CD4-positive, CD25-positive, alpha-beta regulatory T cell (primary cell): ENCODE measurements around the gene ADRA2C. TPM values are rescaled to one million over a fixed set of nuclear protein-coding genes. Genes with fewer than 3 reads are reported as not detected.

Experiments used
- ATAC-seq, 2 donors: fragments of 150-1000 bp; cut with Tn5 transposase; one replicate each; pipeline ENCODE4 v1.10.0; 2021; ENCODE audit warnings: low read depth in 2 of 2, moderate number of reproducible peaks in 2 of 2, moderate library complexity in 1 of 2
- DNase-seq, 3 donors: peaks; one replicate each; pipeline versions ENCODE4 v3.0.0 to v3.0.0-alpha.2; 2012 to 2022; ENCODE audit warnings: mixed read lengths in 1 of 3
- H3K27ac ChIP-seq: one replicate; pipeline ENCODE4 v1.7.0; 2013; ENCODE audit warnings: mild to moderate bottlenecking, low read length; ENCODE audit not compliant: insufficient read depth, poor library complexity, severe bottlenecking
- H3K27me3 ChIP-seq: one replicate; pipeline ENCODE4 v1.7.0; 2013; ENCODE audit warnings: low read length; ENCODE audit not compliant: control insufficient read depth, insufficient read depth
- H3K36me3 ChIP-seq: one replicate; pipeline ENCODE4 v1.7.0; 2013; ENCODE audit warnings: mild to moderate bottlenecking, low read length, moderate library complexity; ENCODE audit not compliant: control insufficient read depth, insufficient read depth
- H3K4me1 ChIP-seq: 2 replicates; pipeline ENCODE4 v1.7.0; 2013; ENCODE audit warnings: mild to moderate bottlenecking, low read length; ENCODE audit not compliant: insufficient read depth, control insufficient read depth, poor library complexity, severe bottlenecking
- H3K4me3 ChIP-seq: one replicate; pipeline ENCODE4 v1.7.0; 2013; ENCODE audit warnings: low read depth, mild to moderate bottlenecking, low read length, moderate library complexity
- H3K9me3 ChIP-seq, 2 experiments: 1 replicate in 1 of 2; 2 replicates in 1 of 2; pipeline ENCODE4 v1.7.0; 2013; ENCODE audit warnings: low read length in 2 of 2, mild to moderate bottlenecking in 1 of 2, moderate library complexity in 1 of 2; ENCODE audit not compliant: control insufficient read depth in 2 of 2
- H3K27ac Mint-ChIP-seq, 3 donors: one replicate each; pipeline ENCODE4 v1.8.0; 2020 to 2022; ENCODE audit warnings: mild to moderate bottlenecking in 3 of 3, mixed read lengths in 3 of 3, moderate library complexity in 2 of 3
- H3K27me3 Mint-ChIP-seq: one replicate; pipeline ENCODE4 v1.8.0; 2022; ENCODE audit warnings: mild to moderate bottlenecking, mixed read lengths
- H3K36me3 Mint-ChIP-seq: one replicate; pipeline ENCODE4 v1.8.0; 2020; ENCODE audit warnings: mixed read lengths
- H3K4me1 Mint-ChIP-seq, 4 donors: one replicate each; pipeline ENCODE4 v1.8.0; 2020 to 2022; ENCODE audit warnings: mixed read lengths in 4 of 4, mild to moderate bottlenecking in 1 of 4
- H3K4me3 Mint-ChIP-seq, 4 donors: one replicate each; pipeline ENCODE4 v1.8.0; 2020 to 2022; ENCODE audit warnings: mild to moderate bottlenecking in 4 of 4, mixed read lengths in 4 of 4, moderate library complexity in 3 of 4
- H3K9me3 Mint-ChIP-seq, 7 donors: one replicate each; pipeline ENCODE4 v1.8.0; 2020 to 2022; ENCODE audit warnings: mixed read lengths in 7 of 7, mild to moderate bottlenecking in 3 of 7, moderate library complexity in 2 of 7
- polyA plus RNA-seq, 4 donors: library from polyadenylated mRNA; unstranded; fragments of 300-500 nt; fragmentation: Illumina TruSeq; gene quantifications; one replicate each; pipeline ENCODE4 v1.2.3, GENCODE V29; 2021
- total RNA-seq: library from RNA; stranded (reverse); gene quantifications from one replicate; pipeline ENCODE4 v1.2.3, GENCODE V29; 2022

ADRA2C gene
- total and polyA plus RNA-seq, 5 donors from 2014 or later = not detected

- DNase-seq (no peak), ATAC-seq (no peak)
- Mint-ChIP-seq H3K9me3 (no peaks in the 10 kb centered on the region), H3K27ac (no peak overlapping the region), H3K27me3 (no peaks in the 10 kb centered on the region), H3K4me1 (no peaks in the 10 kb centered on the region), H3K4me3 (no peak overlapping the region), H3K36me3 (no peaks in the 10 kb centered on the region)
- Histone ChIP-seq H3K4me1 (no peaks in the 10 kb centered on the region), H3K4me3 (no peak overlapping the region), H3K9me3 (peaks cover 0 to 7% of the 10 kb centered on the region in 2 experiments), H3K27ac (no peak overlapping the region), H3K36me3 (no peaks in the 10 kb centered on the region), H3K27me3 (no peaks in the 10 kb centered on the region)
These were observed 17.6 kb downstream of the ADRA2C start for GRCh38 chr4:3783693-3784306.

- H3K9me3 ChIP-seq = peaks cover 0 to 7% of the 10 kb centered on the region in 2 experiments
- no peak overlapping the region for H3K4me3 Mint-ChIP-seq
- DNase-seq (no peak), ATAC-seq (no peak)
- H3K9me3 Mint-ChIP-seq = no peaks in the 10 kb centered on the region
- no peaks in the 10 kb centered on the region for H3K36me3 ChIP-seq
- H3K4me1 ChIP-seq = no peaks in the 10 kb centered on the region
- H3K27ac ChIP-seq = no peak overlapping the region
- no peaks in the 10 kb centered on the region for H3K27me3 Mint-ChIP-seq
- no peak overlapping the region for H3K27ac Mint-ChIP-seq
- no peaks in the 10 kb centered on the region for H3K27me3 ChIP-seq
- H3K4me3 ChIP-seq = no peak overlapping the region
- H3K36me3 Mint-ChIP-seq = no peaks in the 10 kb centered on the region
- H3K4me1 Mint-ChIP-seq = no peaks in the 10 kb centered on the region
These were observed 18.5 kb downstream of the ADRA2C start for GRCh38 chr4:3784454-3785291.

DNA sequence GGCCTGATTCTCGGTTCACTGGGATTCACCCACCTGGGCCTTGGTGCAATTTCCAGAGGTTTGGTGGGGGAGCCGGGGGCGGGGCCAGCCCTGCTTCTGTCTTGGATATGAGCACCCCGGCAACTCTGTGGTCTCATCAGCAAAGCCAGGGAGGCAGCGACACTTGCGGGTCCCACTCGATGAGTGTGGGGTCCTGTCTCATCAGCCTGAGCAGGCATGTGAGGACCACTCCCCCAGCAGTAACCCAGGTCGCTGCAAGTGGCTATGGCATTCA is 19.0 kb downstream of the ADRA2C start:
- H3K9me3 ChIP-seq = peaks cover 0 to 7% of the 10 kb centered on the region in 2 experiments
- H3K36me3 Mint-ChIP-seq = no peaks in the 10 kb centered on the region
- H3K4me1 Mint-ChIP-seq = no peaks in the 10 kb centered on the region
- H3K4me1 ChIP-seq = no peaks in the 10 kb centered on the region
- H3K36me3 ChIP-seq = no peaks in the 10 kb centered on the region
- H3K27me3 Mint-ChIP-seq = no peaks in the 10 kb centered on the region
- DNase-seq (no peak), ATAC-seq (no peak)
- H3K4me3 Mint-ChIP-seq = no peak overlapping the region
- H3K27ac Mint-ChIP-seq = no peak overlapping the region
- no peaks in the 10 kb centered on the region for H3K27me3 ChIP-seq
- H3K27ac ChIP-seq = no peak overlapping the region
- no peak overlapping the region for H3K4me3 ChIP-seq
- no peaks in the 10 kb centered on the region for H3K9me3 Mint-ChIP-seq

DNA sequence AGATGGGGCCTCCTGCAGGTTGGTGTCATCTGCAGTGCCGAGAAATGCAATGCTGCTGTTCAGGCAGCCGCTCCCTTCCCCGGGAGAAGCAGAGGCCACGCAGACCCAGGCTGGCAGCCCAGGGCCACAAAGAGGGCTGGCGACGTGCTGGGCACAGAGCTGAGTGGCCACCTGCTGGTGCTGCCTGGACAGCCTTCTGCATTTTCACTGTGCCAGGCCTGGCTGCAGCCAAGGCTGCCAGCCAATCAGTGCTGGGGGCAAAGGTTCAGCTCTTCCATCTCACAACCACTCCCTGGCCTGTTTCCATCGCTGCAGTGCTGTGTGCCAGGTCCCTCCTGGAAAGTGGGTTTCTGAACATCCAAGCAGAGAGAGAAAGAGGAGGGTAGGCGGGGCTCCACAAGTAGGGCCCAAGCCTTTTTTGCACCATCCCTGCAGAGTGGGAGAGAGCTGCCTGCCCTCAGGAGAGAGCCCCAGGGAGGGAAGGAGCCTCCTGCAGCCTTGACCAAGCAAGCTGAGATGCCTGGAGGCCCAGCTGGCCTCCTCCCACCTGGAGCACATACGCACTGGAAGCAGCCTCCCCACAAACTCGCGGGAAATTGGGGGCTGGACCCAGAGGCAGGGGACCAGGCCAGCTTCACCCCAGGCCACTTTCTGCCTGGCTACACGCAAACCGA is 20.1 kb downstream of the ADRA2C start:
- no peak overlapping the region for H3K4me3 ChIP-seq
- H3K4me1 Mint-ChIP-seq = no peaks in the 10 kb centered on the region
- no peak overlapping the region for H3K27ac ChIP-seq
- no peak overlapping the region for H3K27ac Mint-ChIP-seq
- H3K27me3 ChIP-seq = no peaks in the 10 kb centered on the region
- ATAC-seq = no peak
- no peak overlapping the region for H3K4me3 Mint-ChIP-seq
- peaks cover 0 to 4% (median 0%) of the 10 kb centered on the region in 7 donors for H3K9me3 Mint-ChIP-seq
- no peak for DNase-seq
- peaks cover 6% of the 10 kb centered on the region for H3K27me3 Mint-ChIP-seq
- H3K36me3 ChIP-seq = no peaks in the 10 kb centered on the region
- no peaks in the 10 kb centered on the region for H3K36me3 Mint-ChIP-seq
- peaks cover 0 to 4% of the 10 kb centered on the region in 2 experiments for H3K9me3 ChIP-seq
- H3K4me1 ChIP-seq = no peaks in the 10 kb centered on the region

- no peaks in the 10 kb centered on the region for H3K4me1 Mint-ChIP-seq
- H3K4me3 Mint-ChIP-seq = no peak overlapping the region
- DNase-seq (no peak), ATAC-seq (no peak)
- Histone ChIP-seq H3K4me1 (no peaks in the 10 kb centered on the region), H3K36me3 (no peaks in the 10 kb centered on the region), H3K27me3 (no peaks in the 10 kb centered on the region), H3K9me3 (no peaks in the 10 kb centered on the region), H3K27ac (no peak overlapping the region), H3K4me3 (no peak overlapping the region)
- H3K36me3 Mint-ChIP-seq = no peaks in the 10 kb centered on the region
- no peak overlapping the region for H3K27ac Mint-ChIP-seq
- H3K9me3 Mint-ChIP-seq = peaks cover 0 to 4% (median 0%) of the 10 kb centered on the region in 7 donors
- peaks cover 6% of the 10 kb centered on the region for H3K27me3 Mint-ChIP-seq
These were observed 21.5 kb downstream of the ADRA2C start for GRCh38 chr4:3787489-3788365.

DNA sequence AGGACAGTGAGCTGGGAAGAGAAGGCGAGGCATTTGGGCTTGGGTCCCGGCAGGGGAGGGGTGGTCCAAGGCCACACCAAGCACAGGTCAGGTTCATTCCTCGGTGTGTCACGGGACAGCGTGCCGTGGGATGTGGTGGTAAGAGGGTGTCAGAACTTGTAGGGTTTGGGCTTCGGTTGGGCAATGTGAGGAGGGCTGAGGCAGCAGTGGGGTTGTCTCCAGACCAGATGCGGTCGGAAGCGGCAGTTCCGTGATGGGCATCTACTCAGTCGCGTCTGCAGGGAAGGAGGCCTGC is 22.1 kb downstream of the ADRA2C start:
- H3K27ac Mint-ChIP-seq = no peak overlapping the region
- peaks cover 6% of the 10 kb centered on the region for H3K27me3 Mint-ChIP-seq
- no peak for DNase-seq
- peaks cover 0 to 4% (median 0%) of the 10 kb centered on the region in 7 donors for H3K9me3 Mint-ChIP-seq
- H3K36me3 ChIP-seq = no peaks in the 10 kb centered on the region
- no peaks in the 10 kb centered on the region for H3K4me1 ChIP-seq
- no peaks in the 10 kb centered on the region for H3K9me3 ChIP-seq
- H3K4me1 Mint-ChIP-seq = no peaks in the 10 kb centered on the region
- no peak overlapping the region for H3K4me3 Mint-ChIP-seq
- H3K36me3 Mint-ChIP-seq = no peaks in the 10 kb centered on the region
- H3K4me3 ChIP-seq = no peak overlapping the region
- no peak for ATAC-seq
- no peaks in the 10 kb centered on the region for H3K27me3 ChIP-seq
- no peak overlapping the region for H3K27ac ChIP-seq

DNA sequence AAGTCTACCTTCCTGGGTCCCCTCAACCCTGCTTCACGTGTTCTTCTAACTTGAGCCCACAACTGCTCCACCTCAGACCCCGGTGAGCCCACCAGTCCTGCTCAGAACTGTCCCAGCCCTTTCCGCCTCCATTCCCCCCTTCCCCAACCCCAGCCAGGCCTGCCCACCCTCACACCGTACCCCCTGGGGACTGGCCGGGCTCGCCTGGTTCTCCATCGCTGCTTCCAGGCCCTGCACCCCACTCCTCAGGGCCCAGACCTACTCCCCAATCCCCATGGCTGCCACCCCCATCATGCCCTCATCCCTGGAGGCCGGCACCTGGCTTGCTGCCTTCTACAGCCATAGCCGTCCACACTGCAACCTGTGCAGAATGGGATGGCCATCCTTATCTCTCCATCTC is 23.4 kb downstream of the ADRA2C start:
- H3K27ac Mint-ChIP-seq = no peak overlapping the region

More for the DNA sequence above, 23.4 kb downstream of the ADRA2C start:
- no peaks in the 10 kb centered on the region for H3K4me1 Mint-ChIP-seq
- H3K36me3 Mint-ChIP-seq = no peaks in the 10 kb centered on the region
- H3K27ac ChIP-seq = no peak overlapping the region
- peaks cover 6% of the 10 kb centered on the region for H3K27me3 Mint-ChIP-seq
- DNase-seq = no peak
- H3K4me1 ChIP-seq = no peaks in the 10 kb centered on the region
- H3K4me3 Mint-ChIP-seq = no peak overlapping the region
- no peak overlapping the region for H3K4me3 ChIP-seq
- H3K9me3 Mint-ChIP-seq = peaks cover 0 to 4% (median 0%) of the 10 kb centered on the region in 7 donors
- ATAC-seq = no peak
- H3K27me3 ChIP-seq = no peaks in the 10 kb centered on the region
- H3K9me3 ChIP-seq = peaks cover 0 to under 1% of the 10 kb centered on the region in 2 experiments
- no peaks in the 10 kb centered on the region for H3K36me3 ChIP-seq
